Activated CD8-positive, alpha-beta memory T cell treated with anti-CD3 and anti-CD28 coated beads for 48 hours (primary cell): ENCODE data around the gene OPCML.

Experiments used
- DNase-seq, 3 experiments: peaks; one replicate each; pipeline ENCODE4 v3.0.0-alpha.2; 2020; ENCODE audit warnings: low read depth in 2 of 3, low spot score in 2 of 3

Gene OPCML

GRCh38 chr11:133078591-133079404 lies 453.5 kb downstream of the OPCML start:
- DNase-seq: no peak

- DNase-seq: no peak
These were observed 454.3 kb downstream of the OPCML start for GRCh38 chr11:133078012-133078411.

- no peak for DNase-seq
These were observed 456.9 kb downstream of the OPCML start for GRCh38 chr11:133075351-133075750.

DNA sequence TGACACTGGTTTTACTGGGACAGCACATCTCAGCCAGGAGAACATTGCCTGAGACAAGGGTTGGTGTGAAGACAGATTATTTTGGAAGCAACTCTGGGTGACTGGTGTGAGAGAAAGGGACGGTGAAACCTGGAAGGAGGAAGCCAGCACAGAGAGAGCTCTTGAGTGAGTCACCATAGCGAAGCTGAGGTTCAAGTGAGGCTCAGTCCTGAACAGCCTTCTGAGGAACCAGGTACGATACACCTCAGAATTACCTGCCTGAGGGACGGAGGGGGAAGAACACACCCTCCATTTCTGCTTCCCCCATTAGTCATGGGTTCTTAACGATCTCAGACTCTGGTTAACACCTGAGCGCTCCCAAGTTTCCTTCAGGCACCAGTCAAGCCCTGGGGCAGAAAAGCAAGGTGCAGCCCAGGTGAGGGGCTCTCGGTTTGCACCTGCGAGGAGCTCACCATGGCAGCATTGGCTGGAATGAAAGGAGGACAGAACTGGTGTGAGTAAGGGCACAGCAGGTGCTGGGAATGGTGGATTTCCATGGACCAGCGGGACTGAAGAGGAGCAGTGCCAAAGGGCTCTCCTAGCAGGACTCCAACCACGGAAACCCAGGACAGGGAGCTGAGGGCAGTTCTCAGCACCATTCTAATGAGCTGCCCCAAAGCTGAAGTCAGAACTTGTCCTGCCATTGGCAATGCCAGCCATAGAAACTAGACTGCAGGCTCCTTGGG lies 459.3 kb downstream of the OPCML start:
- no peak for DNase-seq

DNA sequence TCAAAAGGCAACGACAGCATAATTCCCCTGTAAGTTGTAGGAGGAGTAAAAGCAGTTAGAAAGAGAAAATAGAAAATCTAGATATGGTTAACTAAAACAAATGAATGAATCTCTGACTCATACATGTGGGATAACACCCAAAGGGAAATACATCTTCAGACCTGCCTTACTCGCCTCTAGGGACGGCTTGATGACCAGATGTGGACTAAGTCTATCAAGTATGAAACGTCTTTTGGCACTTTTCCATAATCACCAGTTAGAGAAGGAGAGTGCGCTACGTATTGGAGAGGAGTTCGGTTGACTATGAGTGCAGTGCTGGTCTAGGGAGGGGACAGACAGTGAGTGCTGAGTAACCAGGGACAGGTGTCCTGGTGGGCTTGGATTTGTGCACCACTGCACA lies 459.9 kb downstream of the OPCML start:
- DNase-seq: no peak

GRCh38 chr11:133070791-133071190 lies 461.5 kb downstream of the OPCML start:
- no peak for DNase-seq

DNA sequence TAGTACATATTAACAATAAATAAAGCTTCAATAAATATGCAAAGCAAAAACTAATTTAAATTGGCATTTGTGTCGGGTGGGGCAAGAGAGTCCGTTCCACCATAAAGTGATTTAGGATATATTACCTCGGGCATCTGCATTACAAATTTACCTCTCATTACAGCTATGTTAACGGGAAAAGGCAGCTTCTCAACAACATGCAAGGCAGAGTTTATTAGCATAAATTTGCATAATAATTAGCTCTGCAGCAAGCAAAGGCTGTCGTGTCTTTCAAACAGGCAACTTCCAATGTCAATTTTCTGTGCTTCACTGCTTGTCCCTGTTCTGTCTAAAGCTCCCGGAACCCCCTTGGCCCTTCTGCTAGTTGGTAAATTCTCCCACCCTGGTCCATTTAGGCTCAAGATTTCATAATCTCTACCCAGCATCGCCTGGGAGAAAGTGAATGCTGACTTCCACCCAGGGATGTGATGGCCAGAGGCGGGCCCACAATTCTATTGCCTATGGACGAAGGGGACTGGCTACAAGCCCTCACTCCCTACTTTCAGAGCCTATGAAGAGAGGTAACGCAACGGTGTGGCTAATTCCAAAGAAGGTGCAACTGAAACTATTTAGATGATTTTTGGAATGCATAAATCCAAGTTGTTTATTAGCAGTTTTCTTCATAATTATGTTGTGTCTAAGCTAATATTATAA lies 462.1 kb downstream of the OPCML start:
- DNase-seq: no peak

DNA sequence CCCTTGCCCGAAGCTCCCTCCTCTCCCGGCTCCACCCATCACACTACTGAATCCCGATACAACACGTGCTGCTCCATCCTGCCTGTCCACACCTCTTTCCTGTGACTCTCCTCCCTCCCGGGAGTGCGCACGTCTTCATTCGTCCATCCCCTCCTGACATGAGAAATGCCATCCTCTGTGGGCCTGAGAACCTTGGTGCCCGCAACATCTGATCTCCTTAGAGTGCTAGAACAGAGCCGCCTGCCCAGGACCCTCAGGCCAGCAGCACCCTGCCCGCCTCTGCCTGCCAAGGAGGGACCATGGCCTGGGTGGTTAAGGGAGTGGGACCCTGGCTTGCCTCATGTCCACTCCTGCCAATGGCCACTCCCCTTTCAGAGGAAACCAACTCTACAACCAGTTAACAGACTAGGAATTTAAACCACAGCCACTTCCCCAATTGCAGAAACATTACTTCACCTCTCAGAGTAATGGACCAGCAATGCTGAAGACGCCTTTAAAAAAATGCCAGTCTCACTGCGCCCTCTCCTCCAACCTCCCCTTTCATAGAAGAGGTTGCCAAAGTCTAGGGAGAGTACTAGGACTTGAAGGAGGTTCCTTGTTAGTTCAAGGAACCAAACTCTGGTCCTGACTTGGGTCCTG lies 466.3 kb downstream of the OPCML start:
- no peak for DNase-seq

- DNase-seq: no peak
These were observed 467.3 kb downstream of the OPCML start for GRCh38 chr11:133064961-133065360.

DNA sequence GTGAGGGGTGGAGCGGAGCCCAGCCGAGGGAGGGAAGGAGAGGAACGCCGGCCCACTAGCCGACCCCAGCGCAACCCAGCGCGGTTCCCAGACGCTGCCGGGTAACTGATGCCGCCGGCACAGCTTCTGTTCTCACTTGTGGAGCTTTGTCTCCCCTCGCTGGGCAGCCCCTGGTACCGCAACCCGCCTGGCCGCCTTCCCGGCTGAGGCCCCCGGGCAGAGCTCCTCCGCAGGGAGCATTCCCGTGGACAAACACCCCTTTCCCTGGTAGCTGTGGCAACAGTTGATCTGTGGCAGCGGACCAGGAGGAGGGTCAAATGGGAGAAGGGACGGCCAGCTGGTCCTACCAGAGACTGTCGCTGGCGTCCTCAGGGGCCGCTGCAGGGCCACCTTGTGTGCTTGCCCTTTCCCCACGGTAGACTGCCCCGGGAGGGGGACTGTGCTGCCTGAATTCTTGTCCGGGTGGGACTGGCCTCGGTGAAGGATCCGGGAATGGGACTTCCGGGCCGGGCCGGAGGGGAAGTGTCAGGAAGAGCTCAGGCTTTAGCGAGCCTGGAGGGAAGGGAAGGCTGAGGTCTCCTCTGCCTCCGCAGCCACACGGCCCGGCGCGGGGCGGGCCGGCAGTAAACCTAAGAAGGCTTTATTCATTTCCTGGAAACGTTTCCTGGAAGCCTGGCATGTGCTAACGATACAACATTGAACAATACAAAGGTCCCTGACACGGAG lies 468.0 kb downstream of the OPCML start:
- DNase-seq: no peak

GRCh38 chr11:133058501-133058900 lies 473.8 kb downstream of the OPCML start:
- DNase-seq: no peak

GRCh38 chr11:133053124-133053776 lies 479.1 kb downstream of the OPCML start:
- no peak for DNase-seq

DNA sequence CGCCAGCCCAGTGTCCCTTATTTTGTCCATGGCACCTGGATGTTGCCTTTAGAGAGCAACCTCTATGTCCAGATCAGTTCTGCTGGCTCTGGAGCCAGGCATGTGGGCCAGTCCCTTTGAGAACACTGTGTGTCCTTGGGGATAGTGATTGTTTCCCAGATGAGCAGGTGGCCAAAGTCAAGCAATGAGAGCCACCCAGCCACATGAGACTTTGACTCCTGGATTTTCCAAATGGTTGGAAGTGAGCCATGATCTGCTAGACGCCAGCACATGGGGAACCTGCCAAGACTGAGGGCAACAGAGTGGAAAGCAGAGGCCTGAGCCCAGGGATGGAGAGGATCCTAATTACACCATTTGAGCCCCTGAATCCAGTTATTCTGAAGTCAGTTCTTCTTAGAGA lies 479.8 kb downstream of the OPCML start:
- no peak for DNase-seq

- no peak for DNase-seq
These were observed 482.9 kb downstream of the OPCML start for GRCh38 chr11:133049244-133050019.

- no peak for DNase-seq
These were observed 484.0 kb downstream of the OPCML start for GRCh38 chr11:133048270-133048669.

DNA sequence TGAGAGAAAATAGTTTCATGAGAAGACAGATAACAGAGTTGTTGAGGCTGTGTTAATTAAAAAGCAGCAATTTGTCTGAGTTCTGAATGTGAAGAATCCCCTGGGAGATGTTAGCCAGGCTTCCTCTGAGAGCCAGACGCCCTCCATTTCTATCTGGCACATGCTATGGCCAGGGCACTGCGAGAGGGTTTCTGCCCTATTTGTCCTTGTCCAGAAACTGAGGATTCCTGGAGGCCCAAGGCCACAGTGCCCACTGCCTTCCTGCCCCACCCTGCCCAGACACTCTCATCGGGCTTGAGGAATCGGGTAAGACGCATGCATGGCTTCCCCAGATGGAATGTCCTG lies 484.6 kb downstream of the OPCML start:
- no peak for DNase-seq

GRCh38 chr11:133047036-133047770 lies 485.1 kb downstream of the OPCML start:
- DNase-seq: no peak

GRCh38 chr11:133046252-133046651 lies 486.0 kb downstream of the OPCML start:
- no peak for DNase-seq
